Cerebellar cortex (tissue), 1 donor: ENCODE results near the gene CBLC.

Experiments used
- DNase-seq: peaks from one replicate; pipeline ENCODE4 v3.0.0-alpha.2; 2015; ENCODE audit warnings: low spot score

Gene CBLC

GRCh38 chr19:44746946-44747738 lies 30.5 kb upstream of the CBLC start:
- DNase-seq = peak; percentile 73

GRCh38 chr19:44747739-44748425 lies 29.8 kb upstream of the CBLC start:
- DNase-seq = peak; percentile 58

- no peak for DNase-seq
Observed at GRCh38 chr19:44748426-44749254, 29.1 kb upstream of the CBLC start, which contains the start of gene BCL3. Gene BCL3 (plus strand): TSS chr19:44748708. CDS start chr19:44748791, 83 bp downstream.

- no peak for DNase-seq
Observed at GRCh38 chr19:44749292-44749691, 28.4 kb upstream of the CBLC start.

- DNase-seq = no peak
Observed at GRCh38 chr19:44749994-44750393, 27.7 kb upstream of the CBLC start.

- no peak for DNase-seq
Observed at GRCh38 chr19:44752123-44752815, 25.4 kb upstream of the CBLC start.

GRCh38 chr19:44752816-44753625 lies 24.7 kb upstream of the CBLC start:
- no peak for DNase-seq

GRCh38 chr19:44753626-44753931 lies 24.1 kb upstream of the CBLC start:
- no peak for DNase-seq

GRCh38 chr19:44753932-44754749 lies 23.5 kb upstream of the CBLC start:
- DNase-seq = peak; percentile 25

- no peak for DNase-seq
Observed at GRCh38 chr19:44754750-44755080, 23.0 kb upstream of the CBLC start.

GRCh38 chr19:44755219-44755618 lies 22.5 kb upstream of the CBLC start:
- no peak for DNase-seq

GRCh38 chr19:44756089-44756562 lies 21.6 kb upstream of the CBLC start:
- no peak for DNase-seq

- DNase-seq = no peak
Observed at GRCh38 chr19:44757057-44757734, 20.5 kb upstream of the CBLC start.

GRCh38 chr19:44757735-44758505 lies 19.8 kb upstream of the CBLC start:
- no peak for DNase-seq

GRCh38 chr19:44758596-44758995 lies 19.1 kb upstream of the CBLC start:
- no peak for DNase-seq

GRCh38 chr19:44759083-44759804 lies 18.4 kb upstream of the CBLC start:
- no peak for DNase-seq

GRCh38 chr19:44762038-44762437 lies 15.7 kb upstream of the CBLC start:
- no peak for DNase-seq
